Peyer's patch (tissue), 4 donors: ENCODE measurements around the gene ZNF628.

Experiments used
- POLR2A ChIP-seq, 2 donors: fragments of 450-650 bp; IDR thresholded peaks; one replicate each; pipeline ENCODE4 v1.5.1; 2017; ENCODE audit warnings: antibody characterized with exemption in 2 of 2, mild to moderate bottlenecking in 2 of 2, moderate library complexity in 2 of 2
- TF ChIP-seq, protein P1 (sequence below), 6 experiments: fragments of 450-650 bp in 4 of 6; fragments of 200-600 bp in 2 of 6; sonication (generic) in 1 of 6; IDR thresholded peaks; one replicate each; pipeline ENCODE4 v1.5.1; 2017 to 2019; ENCODE audit warnings: antibody characterized with exemption in 6 of 6, mild to moderate bottlenecking in 3 of 6, moderate library complexity in 1 of 6

DNA sequence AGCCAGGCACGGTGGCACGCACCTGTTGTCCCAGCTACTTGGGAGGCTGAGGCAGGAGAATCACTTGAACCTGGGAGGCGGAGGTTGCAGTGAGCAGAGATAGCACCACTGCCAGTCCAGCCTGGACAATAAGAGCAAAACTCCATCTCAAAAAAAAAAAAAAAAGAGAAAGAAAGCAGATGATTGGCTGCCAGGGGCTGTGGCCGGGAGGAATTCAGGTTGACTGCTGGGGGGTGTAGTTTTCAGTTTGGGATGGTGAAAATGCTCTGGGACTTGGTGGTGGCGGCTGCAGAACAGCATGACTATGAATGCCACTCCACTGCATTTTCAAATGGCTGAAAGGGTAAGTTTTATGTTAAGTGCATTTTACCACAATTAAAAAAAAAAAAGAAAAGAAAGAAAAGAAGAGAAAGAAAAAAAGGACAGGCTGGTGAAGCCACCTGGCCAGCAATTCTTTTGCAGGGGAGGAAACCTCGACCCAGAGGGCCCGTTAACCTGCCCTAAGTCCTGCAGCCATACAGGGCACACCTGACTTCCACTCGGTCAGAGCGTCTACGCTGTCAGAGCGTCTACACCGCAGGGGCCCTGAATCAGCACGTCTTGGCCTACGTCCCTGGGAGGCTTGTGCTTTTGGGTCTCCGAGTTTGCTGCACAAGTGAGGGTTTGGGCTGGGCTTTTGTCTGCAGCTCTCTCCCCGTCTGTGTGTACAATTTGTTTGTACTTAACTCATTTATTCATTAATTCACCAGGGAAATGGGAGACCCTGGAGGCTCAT, 18.5 kb upstream of the ZNF628 start:
- TF ChIP-seq, protein P1, sequence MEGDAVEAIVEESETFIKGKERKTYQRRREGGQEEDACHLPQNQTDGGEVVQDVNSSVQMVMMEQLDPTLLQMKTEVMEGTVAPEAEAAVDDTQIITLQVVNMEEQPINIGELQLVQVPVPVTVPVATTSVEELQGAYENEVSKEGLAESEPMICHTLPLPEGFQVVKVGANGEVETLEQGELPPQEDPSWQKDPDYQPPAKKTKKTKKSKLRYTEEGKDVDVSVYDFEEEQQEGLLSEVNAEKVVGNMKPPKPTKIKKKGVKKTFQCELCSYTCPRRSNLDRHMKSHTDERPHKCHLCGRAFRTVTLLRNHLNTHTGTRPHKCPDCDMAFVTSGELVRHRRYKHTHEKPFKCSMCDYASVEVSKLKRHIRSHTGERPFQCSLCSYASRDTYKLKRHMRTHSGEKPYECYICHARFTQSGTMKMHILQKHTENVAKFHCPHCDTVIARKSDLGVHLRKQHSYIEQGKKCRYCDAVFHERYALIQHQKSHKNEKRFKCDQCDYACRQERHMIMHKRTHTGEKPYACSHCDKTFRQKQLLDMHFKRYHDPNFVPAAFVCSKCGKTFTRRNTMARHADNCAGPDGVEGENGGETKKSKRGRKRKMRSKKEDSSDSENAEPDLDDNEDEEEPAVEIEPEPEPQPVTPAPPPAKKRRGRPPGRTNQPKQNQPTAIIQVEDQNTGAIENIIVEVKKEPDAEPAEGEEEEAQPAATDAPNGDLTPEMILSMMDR (IDR thresholded peaks at IDR 0.05) = no peak
- no peak for TF ChIP-seq POLR2A (IDR thresholded peaks at IDR 0.05)
